ENCODE data around the gene FOXL2NB.

- TF ChIP-seq EZH2 (IDR thresholded peaks at IDR 0.05; ENCODE audit: borderline replicate concordance, low read length) = no peak
- TF ChIP-seq, protein P1, sequence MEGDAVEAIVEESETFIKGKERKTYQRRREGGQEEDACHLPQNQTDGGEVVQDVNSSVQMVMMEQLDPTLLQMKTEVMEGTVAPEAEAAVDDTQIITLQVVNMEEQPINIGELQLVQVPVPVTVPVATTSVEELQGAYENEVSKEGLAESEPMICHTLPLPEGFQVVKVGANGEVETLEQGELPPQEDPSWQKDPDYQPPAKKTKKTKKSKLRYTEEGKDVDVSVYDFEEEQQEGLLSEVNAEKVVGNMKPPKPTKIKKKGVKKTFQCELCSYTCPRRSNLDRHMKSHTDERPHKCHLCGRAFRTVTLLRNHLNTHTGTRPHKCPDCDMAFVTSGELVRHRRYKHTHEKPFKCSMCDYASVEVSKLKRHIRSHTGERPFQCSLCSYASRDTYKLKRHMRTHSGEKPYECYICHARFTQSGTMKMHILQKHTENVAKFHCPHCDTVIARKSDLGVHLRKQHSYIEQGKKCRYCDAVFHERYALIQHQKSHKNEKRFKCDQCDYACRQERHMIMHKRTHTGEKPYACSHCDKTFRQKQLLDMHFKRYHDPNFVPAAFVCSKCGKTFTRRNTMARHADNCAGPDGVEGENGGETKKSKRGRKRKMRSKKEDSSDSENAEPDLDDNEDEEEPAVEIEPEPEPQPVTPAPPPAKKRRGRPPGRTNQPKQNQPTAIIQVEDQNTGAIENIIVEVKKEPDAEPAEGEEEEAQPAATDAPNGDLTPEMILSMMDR (IDR thresholded peaks at IDR 0.05; ENCODE audit: low read length) = no peak
Observed at GRCh38 chr3:138936741-138937689, 10.0 kb upstream of the FOXL2NB start.

Measured in OCI-LY1 (cell line).